CD8-positive, alpha-beta memory T cell (primary cell): Measurements from ENCODE around the gene FAM89B. TPM values are rescaled to one million over a fixed set of nuclear protein-coding genes. Genes with fewer than 3 reads are reported as not detected.
A peak's percentile ranks its signal among the peaks of the same experiment; 100 is the strongest.
"Not testable (repeated sequence)": the region's sequence is repeated elsewhere in the genome, so short reads cannot be mapped to it uniquely, and the experiment has no call there.

Source experiments
- CTCF ChIA-PET: fragments of 350-600 bp; sonication (Branson Sonifier 250); formaldehyde crosslinking; loops from one replicate; lab custom pipeline; 2021; ENCODE audit warnings: antibody characterized with exemption; lab: Charles Lee
- POLR2A ChIA-PET: fragments of 350-600 bp; sonication (Branson Sonifier 250); formaldehyde crosslinking; loops from one replicate; lab custom pipeline; 2021; ENCODE audit warnings: antibody characterized with exemption; lab: Charles Lee
- DNase-seq, 5 donors: peaks; one replicate each; pipeline versions ENCODE4 v3.0.0 to v3.0.0-alpha.2; 2020 to 2022; ENCODE audit warnings: mixed read lengths in 1 of 5
- H3K27ac ChIP-seq: one replicate; pipeline ENCODE4 v1.7.0; 2013; ENCODE audit warnings: low read depth, mild to moderate bottlenecking, low read length, moderate library complexity
- H3K27me3 ChIP-seq: 2 replicates; pipeline ENCODE4 v1.7.0; 2013; ENCODE audit warnings: low read length, mild to moderate bottlenecking; ENCODE audit not compliant: insufficient read depth, poor library complexity, severe bottlenecking
- H3K36me3 ChIP-seq: 2 replicates; pipeline ENCODE4 v1.7.0; 2013; ENCODE audit warnings: mild to moderate bottlenecking, low read length, moderate library complexity; ENCODE audit not compliant: insufficient read depth
- H3K4me1 ChIP-seq: 2 replicates; pipeline ENCODE4 v1.7.0; 2013; ENCODE audit warnings: mild to moderate bottlenecking, low read length, moderate library complexity; ENCODE audit not compliant: insufficient read depth
- H3K4me3 ChIP-seq: 2 replicates; pipeline ENCODE4 v1.7.0; 2013; ENCODE audit warnings: mild to moderate bottlenecking, low read length
- H3K9me3 ChIP-seq: 2 replicates; pipeline ENCODE4 v1.7.0; 2013; ENCODE audit warnings: mild to moderate bottlenecking, low read length
- H3K27ac Mint-ChIP-seq, 8 donors: one replicate each; pipeline ENCODE4 v1.8.0; 2020 to 2021; ENCODE audit warnings: mixed read lengths in 8 of 8, mild to moderate bottlenecking in 6 of 8, inconsistent platforms in 3 of 8, moderate library complexity in 3 of 8
- H3K27me3 Mint-ChIP-seq, 2 donors: one replicate each; pipeline ENCODE4 v1.8.0; 2020 to 2021; ENCODE audit warnings: mixed read lengths in 2 of 2, mild to moderate bottlenecking in 1 of 2, moderate library complexity in 1 of 2
- H3K36me3 Mint-ChIP-seq, 3 donors: one replicate each; pipeline ENCODE4 v1.8.0; 2020 to 2021; ENCODE audit warnings: mixed read lengths in 3 of 3, inconsistent platforms in 1 of 3, mild to moderate bottlenecking in 1 of 3
- H3K4me1 Mint-ChIP-seq, 3 donors: one replicate each; pipeline ENCODE4 v1.8.0; 2020 to 2021; ENCODE audit warnings: mixed read lengths in 3 of 3, inconsistent platforms in 1 of 3, mild to moderate bottlenecking in 1 of 3
- H3K4me3 Mint-ChIP-seq, 7 donors: one replicate each; pipeline ENCODE4 v1.8.0; 2020 to 2021; ENCODE audit warnings: mixed read lengths in 7 of 7, mild to moderate bottlenecking in 6 of 7, moderate library complexity in 4 of 7, inconsistent platforms in 2 of 7
- H3K9me3 Mint-ChIP-seq, 5 donors: one replicate each; pipeline ENCODE4 v1.8.0; 2020 to 2022; ENCODE audit warnings: mixed read lengths in 5 of 5, mild to moderate bottlenecking in 3 of 5, moderate library complexity in 2 of 5, inconsistent platforms in 1 of 5
- polyA plus RNA-seq: library from polyadenylated mRNA; unstranded; fragments of 300-500 nt; fragmentation: Illumina TruSeq; gene quantifications from one replicate; pipeline ENCODE4 v1.2.3, GENCODE V29; 2021
- total RNA-seq, 2 experiments: library from RNA; stranded (reverse); gene quantifications; one replicate each; pipeline ENCODE4 v1.2.3, GENCODE V29; 2021

Gene FAM89B
- total RNA-seq (10 to 100 TPM; 30.8 to 34.1 TPM), polyA plus RNA-seq (138 TPM)

DNA sequence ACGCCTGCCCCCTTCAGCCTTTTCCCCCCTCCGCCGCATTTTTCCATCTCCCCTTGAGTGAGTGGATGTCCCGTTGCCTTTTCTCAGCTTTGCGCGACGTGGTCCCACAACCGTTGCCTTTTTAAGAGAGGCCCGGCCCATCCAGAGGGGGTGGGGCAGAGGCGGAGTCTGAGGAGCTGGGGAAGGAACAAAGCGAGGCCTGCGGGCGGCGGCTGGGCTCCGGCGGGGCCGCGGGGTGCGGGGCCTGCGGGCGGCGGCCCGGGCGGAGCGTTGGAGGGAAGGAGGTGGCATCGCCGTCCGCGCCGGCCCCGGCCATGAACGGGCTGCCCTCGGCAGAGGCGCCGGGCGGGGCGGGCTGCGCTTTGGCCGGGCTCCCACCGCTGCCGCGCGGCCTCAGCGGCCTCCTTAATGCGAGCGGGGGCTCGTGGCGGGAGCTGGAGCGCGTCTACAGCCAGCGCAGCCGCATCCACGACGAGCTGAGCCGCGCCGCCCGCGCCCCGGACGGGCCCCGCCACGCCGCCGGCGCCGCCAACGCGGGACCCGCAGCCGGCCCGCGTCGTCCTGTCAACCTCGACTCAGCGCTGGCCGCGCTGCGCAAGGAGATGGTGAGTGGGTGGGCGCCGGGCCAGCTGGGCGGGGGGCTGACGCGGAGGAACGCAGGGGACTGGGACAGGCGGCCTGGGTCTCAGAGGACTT, at the start of gene FAM89B:
TSS of gene FAM89B (plus strand) at position 183 of the 696 bp plus-strand sequence. CDS start at position 315, 132 bp downstream.
- Mint-ChIP-seq H3K27ac (peak within 1 kb of the TSS; percentile 96 to 100 (median 100)), H3K9me3 (peaks cover 0 to 2% (median 0%) of the 10 kb centered on the region in 5 donors), H3K4me3 (peak within 1 kb of the TSS; percentile 91 to 99 (median 99)), H3K4me1 (peaks cover 59 to 82% (median 69%) of the 10 kb centered on the region in 3 donors), H3K36me3 (peaks cover 0 to 37% (median 2%) of the 10 kb centered on the region in 3 donors), H3K27me3 (peaks cover 0 to 1% of the 10 kb centered on the region in 2 donors)
- POLR2A ChIA-PET, result interaction anchor here (0.6 to 4.3 kb wide), 15 partner anchors 14 to 1283 kb away, joined by 3 to 34 read pairs (median 3); partner anchors contain the start of genes MAP3K11, NEAT1, PCNX3 and SCYL1
- Histone ChIP-seq H3K4me3 (peak within 1 kb of the TSS; percentile 72), H3K9me3 (no peaks in the 10 kb centered on the region), H3K4me1 (peaks cover 68% of the 10 kb centered on the region), H3K27me3 (no peaks in the 10 kb centered on the region), H3K27ac (peak within 1 kb of the TSS; percentile 62), H3K36me3 (no peaks in the 10 kb centered on the region)
- CTCF ChIA-PET, result interaction anchor here (0.7 to 5.5 kb wide), 11 partner anchors 10 to 153 kb away, joined by 3 to 78 read pairs (median 5); no protein-coding TSS in a partner anchor
- peak; percentile 81 to 93 (median 83) for DNase-seq

DNA sequence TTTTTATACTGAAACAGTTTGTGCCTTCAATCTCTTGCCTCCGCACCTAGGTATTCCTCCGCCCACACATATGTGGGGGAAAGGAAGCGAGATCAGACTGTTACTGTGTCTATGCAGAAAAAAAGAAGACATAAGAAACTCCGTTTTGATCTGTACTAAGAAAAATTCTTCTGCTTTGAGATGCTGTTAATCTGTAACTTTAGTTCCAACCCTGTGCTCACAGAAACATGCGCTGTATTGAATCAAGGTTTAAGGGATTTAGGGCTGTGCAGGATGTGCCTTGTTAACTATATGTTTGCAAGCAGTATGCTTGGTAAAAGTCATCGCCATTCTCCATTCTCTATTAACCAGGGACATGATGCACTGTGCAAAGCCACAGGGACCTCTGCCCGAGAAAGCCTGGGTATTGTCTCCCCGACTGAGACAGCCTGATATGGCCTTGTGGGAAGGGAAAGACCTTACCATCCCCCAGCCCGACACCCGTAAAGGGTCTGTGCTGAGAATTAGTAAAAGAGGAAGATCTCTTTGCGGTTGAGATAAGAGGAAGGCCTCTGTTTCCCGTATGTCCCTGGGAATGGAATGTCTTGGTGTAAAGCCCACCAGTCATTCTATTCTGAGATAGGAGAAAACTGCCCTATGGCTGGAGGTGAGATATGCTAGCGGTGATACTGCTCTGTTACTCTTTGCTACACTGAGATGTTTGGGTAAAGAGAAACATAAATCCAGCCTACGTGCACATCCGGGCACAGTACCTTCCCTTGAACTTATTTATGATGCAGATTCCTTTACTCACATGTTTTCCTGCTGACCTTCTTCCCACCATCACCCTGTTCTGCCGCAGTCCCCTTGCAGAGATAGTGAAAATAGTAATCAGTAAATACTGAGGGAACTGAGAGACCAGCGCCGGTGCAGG, 49.4 kb upstream of the FAM89B start:
- peak overlapping the region; percentile 51 to 82 (median 67) for H3K4me3 Mint-ChIP-seq
- CTCF ChIA-PET, result not testable (repeated sequence)

DNA sequence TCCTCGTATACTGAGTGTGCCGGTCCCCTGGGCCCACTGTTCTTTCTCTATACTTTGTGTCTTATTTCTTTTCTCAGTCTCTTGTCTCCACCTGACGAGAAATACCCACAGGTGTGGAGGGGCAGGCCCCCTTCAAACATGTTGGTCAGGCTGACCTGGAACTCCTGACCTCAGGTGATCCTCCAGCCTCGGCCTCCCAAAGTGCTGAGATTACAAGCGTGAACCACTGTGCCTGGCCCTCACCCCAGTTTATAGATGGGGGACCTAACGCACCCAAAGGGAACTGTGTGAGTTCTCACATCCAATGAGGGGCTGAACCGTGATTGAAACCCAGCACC, 48.7 kb upstream of the FAM89B start:
- H3K27me3 Mint-ChIP-seq, H3K9me3 ChIP-seq, H3K9me3 Mint-ChIP-seq, DNase-seq, H3K27me3 ChIP-seq, H3K36me3 ChIP-seq: not testable (repeated sequence)
- Histone ChIP-seq H3K4me1 (peaks cover 44% of the 10 kb centered on the region), H3K4me3 (peak overlapping the region; percentile 46), H3K27ac (peak overlapping the region; percentile 7)
- POLR2A ChIA-PET, result interaction anchor here (1.0 kb wide), 1 partner anchor 114 kb away, joined by 3 read pairs; the partner anchor contains the start of gene SIPA1
- Mint-ChIP-seq H3K4me1 (peaks cover 38 to 53% (median 39%) of the 10 kb centered on the region in 3 donors), H3K36me3 (peaks cover 0 to 14% (median 0%) of the 10 kb centered on the region in 3 donors), H3K27ac (peak overlapping the region; percentile 1 to 92 (median 86)), H3K4me3 (peak overlapping the region; percentile 27 to 82 (median 67))
- CTCF ChIA-PET, result interaction anchor here (1.8 kb wide), 1 partner anchor 26 kb away, joined by 4 read pairs; no protein-coding TSS in a partner anchor

More for the DNA sequence above, 49.4 kb upstream of the FAM89B start:
- H3K27ac ChIP-seq, result peak overlapping the region; percentile 29
- H3K4me3 ChIP-seq, result peak overlapping the region; percentile 68
- H3K36me3 Mint-ChIP-seq, result peaks cover 0 to 13% (median 0%) of the 10 kb centered on the region in 3 donors
- POLR2A ChIA-PET, result interaction anchor here (1.0 kb wide), 1 partner anchor 115 kb away, joined by 3 read pairs; the partner anchor contains the start of gene SIPA1
- H3K4me1 ChIP-seq, result peaks cover 44% of the 10 kb centered on the region
- not testable (repeated sequence) for H3K9me3 Mint-ChIP-seq, H3K27me3 ChIP-seq, H3K9me3 ChIP-seq, H3K27me3 Mint-ChIP-seq, H3K36me3 ChIP-seq
- peaks cover 37 to 52% (median 39%) of the 10 kb centered on the region in 3 donors for H3K4me1 Mint-ChIP-seq
- peak overlapping the region; percentile 10 to 93 (median 90) for H3K27ac Mint-ChIP-seq
- peak in 2 of 5 donors; percentile 48 to 66 for DNase-seq

DNA sequence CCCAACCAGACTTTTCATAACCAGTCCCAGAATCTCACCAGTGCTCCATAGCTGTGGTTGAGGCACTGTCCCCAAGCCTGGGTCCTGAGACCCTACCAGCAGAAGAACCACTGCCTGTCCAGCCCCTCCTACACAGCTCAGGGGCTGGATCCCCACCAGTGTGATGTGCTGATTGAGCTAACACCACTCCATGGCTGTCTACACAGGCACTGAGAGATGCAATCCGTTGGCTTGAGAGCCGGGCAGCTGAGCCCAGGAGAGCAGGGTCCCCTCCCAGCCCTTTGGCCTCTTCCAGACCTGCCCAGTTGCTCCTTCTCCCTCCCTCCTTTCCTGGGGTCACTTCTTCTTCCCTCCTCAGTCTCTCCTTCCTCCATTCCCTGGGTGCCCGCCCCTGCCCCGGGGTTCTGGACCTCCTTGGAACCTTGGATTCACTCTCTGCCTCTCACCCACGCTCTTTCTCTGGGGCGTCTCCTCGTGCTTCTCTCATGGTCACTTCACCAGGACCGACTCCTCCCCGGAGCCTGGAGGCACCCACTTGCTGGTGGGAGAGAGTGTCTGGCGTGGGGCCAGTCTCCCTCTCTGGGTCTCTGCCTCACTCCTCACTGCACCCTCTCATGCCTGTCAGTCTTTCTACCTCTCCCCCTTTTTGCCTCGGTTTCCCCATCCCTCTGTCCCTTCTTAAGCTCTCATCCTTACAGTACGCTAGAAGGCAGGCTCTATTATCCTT, 48.2 kb upstream of the FAM89B start:
- H3K4me3 ChIP-seq, result peak overlapping the region; percentile 46
- peaks cover 44% of the 10 kb centered on the region for H3K4me1 ChIP-seq
- Mint-ChIP-seq H3K4me1 (peaks cover 42 to 57% (median 42%) of the 10 kb centered on the region in 3 donors), H3K27me3 (peaks cover 0 to 1% of the 10 kb centered on the region in 2 donors), H3K9me3 (no peaks in the 10 kb centered on the region), H3K27ac (peak overlapping the region; percentile 58 to 97 (median 92)), H3K4me3 (peak overlapping the region; percentile 67 to 82 (median 74)), H3K36me3 (peaks cover 0 to 18% (median 2%) of the 10 kb centered on the region in 3 donors)
- ChIA-PET POLR2A (interaction anchor here (0.6 to 2.5 kb wide), 13 partner anchors 12 to 169 kb away, joined by 3 to 13 read pairs (median 3); partner anchors contain the start of genes MALAT1, SIPA1 and ZNRD2), CTCF (interaction anchor here (0.6 to 3.8 kb wide), 7 partner anchors 14 to 170 kb away, joined by 3 to 42 read pairs (median 4); no protein-coding TSS in a partner anchor)
- peaks cover 9% of the 10 kb centered on the region for H3K36me3 ChIP-seq
- H3K9me3 ChIP-seq, result no peaks in the 10 kb centered on the region
- H3K27ac ChIP-seq, result no peak overlapping the region
- peak in 2 of 5 donors; percentile 16 to 59 for DNase-seq
- no peaks in the 10 kb centered on the region for H3K27me3 ChIP-seq

DNA sequence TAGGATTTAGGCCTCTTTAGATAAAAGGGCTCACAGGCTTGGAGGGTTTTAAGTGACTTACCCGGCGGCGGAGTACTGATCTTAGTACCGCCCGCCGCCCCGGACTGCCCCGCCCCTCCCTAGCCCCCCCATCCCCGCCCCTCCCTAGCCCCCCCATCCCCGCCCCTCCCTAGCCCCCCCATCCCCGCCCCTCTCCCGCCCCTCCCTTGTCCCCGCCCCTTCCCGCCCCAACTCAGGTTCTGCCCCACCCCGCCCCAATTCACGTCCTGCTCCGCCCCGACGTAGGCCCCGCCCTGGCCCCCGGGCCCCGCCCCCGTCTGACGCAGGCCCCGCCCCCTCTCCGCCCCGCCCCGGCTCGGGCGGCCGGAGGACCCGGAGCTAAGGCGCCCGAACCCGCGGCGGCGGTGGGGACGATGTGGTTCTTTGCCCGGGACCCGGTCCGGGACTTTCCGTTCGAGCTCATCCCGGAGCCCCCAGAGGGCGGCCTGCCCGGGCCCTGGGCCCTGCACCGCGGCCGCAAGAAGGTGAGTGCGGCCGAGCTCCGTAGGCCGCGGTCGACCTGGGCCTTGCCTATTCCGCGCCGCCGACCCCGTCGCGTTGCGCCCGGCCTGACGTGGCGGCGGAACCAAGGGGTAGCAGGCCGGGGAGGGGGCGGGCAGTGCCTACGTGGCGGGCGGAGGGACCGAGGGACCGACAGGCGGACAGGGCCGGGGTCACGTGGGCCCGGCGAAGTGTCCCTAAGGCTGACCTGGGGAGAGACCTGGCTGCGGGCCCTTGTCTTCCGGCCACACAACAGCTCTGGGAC, 47.4 kb upstream of the FAM89B start, which contains the start of gene SCYL1:
TSS of gene SCYL1 (plus strand) at position 343 of the 805 bp plus-strand sequence. CDS start at position 414, 71 bp downstream.
- peak within 1 kb of the TSS; percentile 76 for H3K27ac ChIP-seq
- peak within 1 kb of the TSS; percentile 81 to 91 (median 85) for H3K4me3 Mint-ChIP-seq
- peak within 1 kb of the TSS; percentile 75 for H3K4me3 ChIP-seq
- no peaks in the 10 kb centered on the region for H3K9me3 Mint-ChIP-seq
- no peaks in the 10 kb centered on the region for H3K27me3 ChIP-seq
- peaks cover 12% of the 10 kb centered on the region for H3K36me3 ChIP-seq
- peak; percentile 72 to 88 (median 76) for DNase-seq
- peaks cover 45 to 62% (median 46%) of the 10 kb centered on the region in 3 donors for H3K4me1 Mint-ChIP-seq
- peaks cover 0 to 21% (median 2%) of the 10 kb centered on the region in 3 donors for H3K36me3 Mint-ChIP-seq
- H3K27me3 Mint-ChIP-seq, result peaks cover 0 to 1% of the 10 kb centered on the region in 2 donors
- CTCF ChIA-PET, result interaction anchor here (0.6 to 3.8 kb wide), 10 partner anchors 15 to 210 kb away, joined by 3 to 42 read pairs (median 4); partner anchors contain the start of gene CDC42EP2
- peak within 1 kb of the TSS; percentile 73 to 97 (median 92) for H3K27ac Mint-ChIP-seq
- H3K9me3 ChIP-seq, result no peaks in the 10 kb centered on the region
- POLR2A ChIA-PET, result interaction anchor here (0.6 to 2.5 kb wide), 16 partner anchors 12 to 390 kb away, joined by 3 to 13 read pairs (median 3); partner anchors contain the start of genes FAM89B, MALAT1 and ZNRD2
- H3K4me1 ChIP-seq, result peaks cover 52% of the 10 kb centered on the region
